GM21447 (cell line): ENCODE measurements around the gene MS4A10.
"Not testable (repeated sequence)": the region's sequence is repeated elsewhere in the genome, so short reads cannot be mapped to it uniquely, and the experiment has no call there.

Experiments
- ATAC-seq: cut with Tn5 transposase; IDR thresholded peaks from one replicate; pipeline ENCODE4 v1.9.1; 2021; ENCODE audit not compliant: unreplicated experiment

MS4A10 gene

GRCh38 chr11:60785136-60785535 lies at the start of gene MS4A10:
Gene MS4A10 (plus strand): TSS chr11:60785333. CDS start chr11:60790336, 5,003 bp downstream.
- ATAC-seq = no peak

DNA sequence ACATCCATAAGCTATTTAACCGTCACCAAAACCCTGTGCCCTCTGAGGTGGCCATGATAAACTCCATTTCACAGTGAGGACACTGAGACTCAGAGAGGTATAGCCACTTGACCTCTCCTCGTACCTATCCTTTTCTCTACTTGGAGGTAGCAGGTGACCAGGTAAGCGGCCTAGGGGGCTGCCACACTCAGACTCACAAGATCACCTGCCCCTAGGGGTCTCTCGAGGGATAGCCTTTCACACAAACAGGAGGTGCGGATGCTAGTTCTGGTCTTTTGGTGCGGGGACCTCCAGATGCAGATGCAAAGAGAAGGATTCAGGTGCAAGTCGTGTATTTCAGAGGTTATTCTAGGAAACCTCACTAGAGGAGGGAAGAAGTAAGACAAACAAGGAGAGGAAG lies 46.0 kb upstream of the MS4A10 start:
- no peak for ATAC-seq

GRCh38 chr11:60740573-60740972 lies 44.6 kb upstream of the MS4A10 start:
- ATAC-seq = no peak

DNA sequence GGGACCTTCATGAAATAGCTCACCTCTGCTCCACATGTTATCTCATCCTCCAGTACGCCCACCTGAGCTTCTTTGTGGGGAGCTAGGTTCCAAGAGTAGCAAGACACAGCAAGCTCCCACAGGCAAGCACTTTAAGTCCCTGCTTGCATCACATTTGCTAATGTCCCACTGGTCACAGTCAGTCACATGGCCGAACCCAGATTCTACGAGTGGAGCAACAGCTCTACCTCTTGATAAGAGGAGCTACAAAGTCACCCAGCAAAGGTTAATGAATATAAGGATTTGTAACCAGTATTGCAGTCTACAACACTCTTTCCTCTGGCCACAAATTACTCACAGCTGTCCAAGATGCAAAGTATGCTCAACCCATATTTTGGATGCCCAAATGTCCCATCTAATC lies 43.7 kb upstream of the MS4A10 start:
- ATAC-seq = no peak

DNA sequence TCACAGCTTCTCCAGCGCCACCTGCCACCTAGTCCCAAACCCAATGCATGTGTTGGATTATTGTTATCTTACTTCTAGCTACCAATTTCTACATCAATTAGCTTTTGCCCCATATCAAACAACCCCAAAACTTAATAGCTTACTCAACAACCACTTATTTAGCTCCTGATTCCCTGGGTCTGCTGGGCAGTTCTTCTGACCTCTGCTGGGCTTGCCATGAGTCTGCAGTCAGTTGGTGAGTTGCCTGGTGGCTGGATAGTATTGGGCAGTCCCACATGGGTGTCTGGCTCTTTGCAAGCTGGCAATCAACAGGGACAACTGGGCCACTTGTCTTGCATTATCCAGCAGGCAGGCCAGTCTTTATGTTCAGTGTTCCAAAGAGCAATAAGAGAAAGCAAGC lies 42.1 kb upstream of the MS4A10 start:
- no peak for ATAC-seq

- ATAC-seq = no peak
Observed at GRCh38 chr11:60744114-60744513, 41.0 kb upstream of the MS4A10 start.

GRCh38 chr11:60747359-60747873 lies 37.7 kb upstream of the MS4A10 start:
- ATAC-seq = no peak

- no peak for ATAC-seq
Observed at GRCh38 chr11:60748225-60748624, 36.9 kb upstream of the MS4A10 start.

DNA sequence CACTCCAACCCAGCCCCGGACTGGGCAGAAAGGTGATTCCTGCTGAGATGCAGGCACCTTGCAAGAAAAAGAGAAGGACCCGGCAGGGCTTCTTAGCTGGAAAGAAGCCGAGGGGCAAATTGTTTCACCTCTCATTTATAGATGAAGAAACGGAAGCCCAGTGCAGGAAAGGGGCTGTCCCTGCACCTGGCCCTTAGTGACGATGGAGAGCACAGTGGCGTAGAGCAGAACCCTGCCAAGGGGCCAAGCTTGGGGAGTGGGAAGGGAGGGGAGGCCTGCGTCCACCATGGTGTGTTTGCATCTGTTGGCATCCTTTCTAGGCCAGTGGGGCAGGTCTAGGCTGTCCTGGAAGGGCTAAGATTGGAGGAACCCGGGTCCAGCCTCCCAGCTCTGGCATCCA lies 36.3 kb upstream of the MS4A10 start:
- no peak for ATAC-seq

DNA sequence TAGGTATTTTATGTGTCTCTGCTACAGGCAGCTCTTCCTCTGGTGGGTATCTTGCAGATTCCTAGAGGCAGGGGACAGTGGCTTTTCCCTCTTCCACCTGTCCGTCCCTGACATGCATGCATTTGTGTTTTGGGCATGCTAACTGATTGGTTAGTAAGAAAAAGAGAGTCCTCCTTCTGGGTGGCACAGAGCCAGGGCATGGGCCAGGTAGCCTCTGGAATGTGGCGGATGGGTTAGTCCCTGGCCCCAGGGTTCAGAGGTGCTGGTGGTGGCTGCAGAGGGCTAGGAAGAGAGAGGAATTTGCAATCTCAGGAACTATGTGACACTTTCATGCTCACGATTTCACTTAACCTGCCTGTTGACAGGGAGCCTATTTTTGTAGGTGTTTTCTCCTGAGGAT lies 34.2 kb upstream of the MS4A10 start:
- ATAC-seq = no peak

- ATAC-seq = no peak
Observed at GRCh38 chr11:60753309-60753708, 31.8 kb upstream of the MS4A10 start.

GRCh38 chr11:60754887-60755286 lies 30.2 kb upstream of the MS4A10 start:
- ATAC-seq = no peak

DNA sequence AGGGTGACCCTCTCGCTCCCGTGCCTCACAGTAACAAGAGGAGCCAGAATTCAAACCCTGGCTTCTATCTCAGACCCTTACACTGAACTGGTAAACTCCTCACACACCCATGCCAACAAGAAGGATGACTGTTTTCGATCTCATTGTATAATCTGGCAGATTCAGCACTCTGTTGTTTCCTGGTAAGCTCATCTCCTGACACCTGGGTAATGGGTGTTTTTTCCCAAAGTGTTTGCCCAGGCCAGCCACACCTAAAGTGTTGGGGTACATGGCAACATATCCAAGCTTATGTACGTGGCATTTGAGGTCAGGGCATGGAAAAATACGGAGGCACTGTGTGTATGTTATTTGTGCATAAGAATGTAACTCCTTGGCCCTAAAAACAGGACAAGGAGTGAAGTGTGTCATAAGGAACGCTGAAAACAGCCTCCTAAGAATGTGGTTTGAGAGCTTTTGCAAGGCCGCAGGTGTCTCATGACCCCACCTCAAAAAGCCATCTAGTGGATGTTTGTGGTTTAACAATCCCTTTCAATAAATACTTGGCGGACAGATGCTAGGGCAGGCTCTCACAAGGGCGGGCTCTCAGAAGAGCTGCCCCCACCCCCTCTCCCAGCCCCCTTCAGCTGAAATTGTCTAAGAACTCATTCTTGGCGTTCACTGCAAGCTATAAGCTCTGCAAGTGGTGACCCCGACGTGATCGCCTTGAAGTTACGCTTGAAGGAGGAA lies 28.7 kb upstream of the MS4A10 start, which contains the start of gene MS4A15:
Gene MS4A15 (plus strand): TSS at position 561 of the 726 bp plus-strand sequence. CDS start 6,867 bp downstream, outside the sequence.
- ATAC-seq = no peak

GRCh38 chr11:60757231-60757800 lies 27.8 kb upstream of the MS4A10 start:
- no peak for ATAC-seq

- not testable (repeated sequence) for ATAC-seq
Observed at GRCh38 chr11:60758671-60759070, 26.5 kb upstream of the MS4A10 start.

GRCh38 chr11:60759438-60760225 lies 25.5 kb upstream of the MS4A10 start:
- not testable (repeated sequence) for ATAC-seq

GRCh38 chr11:60761436-60762190 lies 23.5 kb upstream of the MS4A10 start:
- ATAC-seq = no peak

- ATAC-seq = peak; percentile 61
Observed at GRCh38 chr11:60762851-60763691, 22.1 kb upstream of the MS4A10 start.

GRCh38 chr11:60763692-60764369 lies 21.3 kb upstream of the MS4A10 start:
- ATAC-seq = no peak
